Smooth muscle cell (in vitro differentiated cells): Measurements from ENCODE around the gene EPHB1. TPM values are rescaled to one million over a fixed set of nuclear protein-coding genes. Genes with fewer than 3 reads are reported as not detected.

ENCODE experiments used
- DNase-seq: peaks from one replicate; lab custom pipeline; 2025; ENCODE audit not compliant: unreplicated experiment; lab: John Stamatoyannopoulos, UW
- H2AFZ ChIP-seq: fragments of 200-600 bp; sonication (generic); 2 replicates; pipeline ENCODE4 v1.6.0; 2016; ENCODE audit warnings: antibody characterized with exemption, low read depth, mild to moderate bottlenecking
- H3F3A ChIP-seq: fragments of 200-600 bp; sonication (generic); 2 replicates; pipeline ENCODE4 v1.6.0; 2017; ENCODE audit warnings: antibody characterized with exemption, low read depth
- H3K27ac ChIP-seq: fragments of 200-600 bp; sonication (generic); 2 replicates; pipeline ENCODE4 v1.5.1; 2016; ENCODE audit warnings: low read depth, mild to moderate bottlenecking
- H3K27me3 ChIP-seq: fragments of 200-600 bp; sonication (generic); 2 replicates; pipeline ENCODE4 v1.6.1; 2016; ENCODE audit warnings: low read depth, mild to moderate bottlenecking
- H3K36me3 ChIP-seq: fragments of 200-600 bp; sonication (generic); 2 replicates; pipeline ENCODE4 v1.5.1; 2016; ENCODE audit warnings: low read depth
- H3K4me1 ChIP-seq: fragments of 200-600 bp; sonication (generic); 2 replicates; pipeline ENCODE4 v1.5.1; 2016; ENCODE audit warnings: low read depth
- H3K4me2 ChIP-seq: fragments of 200-600 bp; sonication (generic); 2 replicates; pipeline ENCODE4 v1.6.0; 2016; ENCODE audit warnings: mild to moderate bottlenecking
- H3K4me3 ChIP-seq: fragments of 200-600 bp; sonication (generic); 2 replicates; pipeline ENCODE4 v1.5.1; 2016; ENCODE audit warnings: mild to moderate bottlenecking
- H3K79me2 ChIP-seq: fragments of 200-600 bp; sonication (generic); 2 replicates; pipeline ENCODE4 v1.6.0; 2016; ENCODE audit warnings: low read depth, mild to moderate bottlenecking
- H3K9ac ChIP-seq: fragments of 200-600 bp; sonication (generic); 2 replicates; pipeline ENCODE4 v1.6.0; 2016; ENCODE audit warnings: low read depth
- H3K9me3 ChIP-seq: fragments of 200-600 bp; sonication (generic); replicated peaks from 2 replicates; pipeline ENCODE4 v1.5.1; 2016; ENCODE audit warnings: low read depth
- H4K20me1 ChIP-seq: fragments of 200-600 bp; sonication (generic); 2 replicates; pipeline ENCODE4 v1.6.0; 2016; ENCODE audit warnings: low read depth
- CTCF ChIP-seq: fragments of 200-600 bp; sonication (generic); IDR thresholded peaks from 2 replicates; pipeline ENCODE4 v1.5.1; 2017; ENCODE audit warnings: borderline replicate concordance, mild to moderate bottlenecking, antibody characterized with exemption; ENCODE audit not compliant: insufficient read depth, poor library complexity, severe bottlenecking
- WGBS: methylation state at CpG from one replicate; pipeline ENCODE4 v1.1.7; 2016; ENCODE audit warnings: low lambda C conversion rate; 5-methylcytosine and 5-hydroxymethylcytosine counted together
- polyA plus RNA-seq: library from polyadenylated mRNA; unstranded; fragments of >200 nt; fragmentation: Nextera tagmentation; extraction: Ambion mirVana; gene quantifications from 2 replicates; pipeline ENCODE4 v1.2.1, GENCODE V29; 2016
- total RNA-seq: library from RNA; depleted of rRNA; stranded (reverse); fragments of >200 nt; gene quantifications from 2 replicates; pipeline ENCODE4 v1.2.3, GENCODE V29; 2014

Gene EPHB1
- total and polyA plus RNA-seq, 2 experiments from 2014 or later: 2.5 to 2.6 TPM

- peak overlapping the region; percentile 89 for H2AFZ ChIP-seq
- no peaks in the 10 kb centered on the region for H3K79me2 ChIP-seq
- H3K9ac ChIP-seq: no peak overlapping the region
- no peak for DNase-seq
- peaks cover 40% of the 10 kb centered on the region for H3K27me3 ChIP-seq
- no peaks in the 10 kb centered on the region for H4K20me1 ChIP-seq
- peak overlapping the region; percentile 100 for H3K4me2 ChIP-seq
- H3F3A ChIP-seq: no peaks in the 10 kb centered on the region
- H3K27ac ChIP-seq: no peak overlapping the region
- no peaks in the 10 kb centered on the region for H3K9me3 ChIP-seq
- H3K36me3 ChIP-seq: no peaks in the 10 kb centered on the region
- 2% methylated on average over 52 of the region's 61 CpGs for WGBS
- no peak for TF ChIP-seq CTCF
- peak overlapping the region; percentile 69 for H3K4me3 ChIP-seq
- peaks cover 4% of the 10 kb centered on the region for H3K4me1 ChIP-seq
Observed at GRCh38 chr3:134796281-134797056, 1.4 kb downstream of the EPHB1 start.

- no peak overlapping the region for H3K9ac ChIP-seq
- no peak for DNase-seq
- H3K27me3 ChIP-seq: peaks cover 40% of the 10 kb centered on the region
- H4K20me1 ChIP-seq: no peaks in the 10 kb centered on the region
- WGBS: 18% methylated on average over 33 of the region's 33 CpGs
- H3F3A ChIP-seq: no peaks in the 10 kb centered on the region
- no peaks in the 10 kb centered on the region for H3K79me2 ChIP-seq
- H3K4me1 ChIP-seq: peaks cover 4% of the 10 kb centered on the region
- H3K4me3 ChIP-seq: peak overlapping the region; percentile 69
- TF ChIP-seq CTCF: no peak
- peak overlapping the region; percentile 100 for H3K4me2 ChIP-seq
- no peaks in the 10 kb centered on the region for H3K9me3 ChIP-seq
- no peaks in the 10 kb centered on the region for H3K36me3 ChIP-seq
- H2AFZ ChIP-seq: peak overlapping the region; percentile 72
- no peak overlapping the region for H3K27ac ChIP-seq
Observed at GRCh38 chr3:134797057-134797740, 2.1 kb downstream of the EPHB1 start.

- Histone ChIP-seq H3K4me1 (peaks cover 4% of the 10 kb centered on the region), H3K9me3 (no peaks in the 10 kb centered on the region), H3K4me2 (no peak overlapping the region), H3K36me3 (no peaks in the 10 kb centered on the region), H3K27me3 (peaks cover 40% of the 10 kb centered on the region), H3K79me2 (no peaks in the 10 kb centered on the region), H2AFZ (no peak overlapping the region), H3K9ac (no peak overlapping the region), H3K27ac (no peak overlapping the region), H3F3A (no peaks in the 10 kb centered on the region), H3K4me3 (no peak overlapping the region), H4K20me1 (no peaks in the 10 kb centered on the region)
- TF ChIP-seq CTCF: no peak
- DNase-seq: no peak
- 66% methylated on average over 13 of the region's 13 CpGs for WGBS
Observed at GRCh38 chr3:134797741-134798451, 2.8 kb downstream of the EPHB1 start.
